SK-N-SH (cell line): ENCODE data around the gene TMEM164. TPM values are rescaled to one million over a fixed set of nuclear protein-coding genes. Genes with fewer than 3 reads are reported as not detected.

Source experiments
- CTCF ChIA-PET: fragments of 300-600, 350-600 bp; formaldehyde crosslinking; extraction: SDS; loops from one replicate; lab custom pipeline; 2021; lab: Yijun Ruan, JAX
- POLR2A ChIA-PET: fragments of 350-600 bp; sonication (Branson Sonifier 250); formaldehyde crosslinking; extraction: SDS; loops from one replicate; lab custom pipeline; 2020; ENCODE audit warnings: antibody characterized with exemption, inconsistent platforms; lab: Yijun Ruan, JAX
- DNase-seq: peaks from one replicate; pipeline ENCODE4 v3.0.0; 2012
- H2AFZ ChIP-seq: fragments of 200-600 bp; sonication (generic); 2 replicates; pipeline ENCODE4 v1.8.1; 2016; ENCODE audit warnings: antibody characterized with exemption, mild to moderate bottlenecking, low read depth
- H3F3A ChIP-seq: fragments of 200-600 bp; sonication (generic); replicated peaks from 2 replicates; pipeline ENCODE3; 2016; ENCODE audit warnings: antibody characterized with exemption, mild to moderate bottlenecking; ENCODE audit not compliant: insufficient read depth
- H3K27ac ChIP-seq, 2 experiments: fragments of 200-500 bp in 1 of 2; fragments of 200-600 bp in 1 of 2; sonication (Bioruptor generic) in 1 of 2; sonication (generic), shearing (Covaris generic) in 1 of 2; 2 replicates each; pipeline versions ENCODE4 v1.5.1 to v1.6.1; 2014 to 2016; ENCODE audit warnings: low read depth in 2 of 2, inconsistent platforms in 1 of 2, low read length in 1 of 2, mild to moderate bottlenecking in 1 of 2, mixed read lengths in 1 of 2
- H3K27me3 ChIP-seq: fragments of 200-600 bp; sonication (generic), shearing (Covaris generic); 2 replicates; pipeline ENCODE4 v1.6.1; 2016; ENCODE audit warnings: mixed run types; ENCODE audit not compliant: insufficient read depth
- H3K36me3 ChIP-seq, 2 experiments: fragments of 200-500 bp in 1 of 2; fragments of 200-600 bp in 1 of 2; sonication (Bioruptor generic) in 1 of 2; sonication (generic) in 1 of 2; replicated peaks in 1 of 2; 2 replicates each; pipeline versions ENCODE3 to v1.5.1; 2014 to 2016; ENCODE audit warnings: low read length in 1 of 2, mild to moderate bottlenecking in 1 of 2; ENCODE audit not compliant: insufficient read depth in 2 of 2, control insufficient read depth in 1 of 2
- H3K4me1 ChIP-seq, 2 experiments: fragments of 200-500 bp in 1 of 2; fragments of 200-600 bp in 1 of 2; sonication (Bioruptor generic) in 1 of 2; sonication (generic), shearing (Covaris generic) in 1 of 2; 2 replicates each; pipeline versions ENCODE4 v1.5.1 to v1.6.1; 2014 to 2016; ENCODE audit warnings: low read depth in 1 of 2, low read length in 1 of 2, mixed run types in 1 of 2; ENCODE audit not compliant: insufficient read depth in 2 of 2, control insufficient read depth in 1 of 2
- H3K4me2 ChIP-seq: fragments of 200-600 bp; sonication (generic), shearing (Covaris generic); 2 replicates; pipeline ENCODE4 v1.6.1; 2017; ENCODE audit warnings: mixed run types
- H3K4me3 ChIP-seq, 2 experiments: fragments of 200-500 bp in 1 of 2; fragments of 200-600 bp in 1 of 2; sonication (Bioruptor generic) in 1 of 2; sonication (generic), shearing (Covaris generic) in 1 of 2; 2 replicates each; pipeline versions ENCODE4 v1.5.1 to v1.8.1; 2014 to 2016; ENCODE audit warnings: low read depth in 2 of 2, inconsistent platforms in 1 of 2, low read length in 1 of 2, mild to moderate bottlenecking in 1 of 2, mixed read lengths in 1 of 2, moderate library complexity in 1 of 2
- H3K79me2 ChIP-seq: fragments of 200-600 bp; sonication (generic); 2 replicates; pipeline ENCODE4 v1.8.1; 2017; ENCODE audit warnings: mild to moderate bottlenecking; ENCODE audit not compliant: insufficient read depth
- H3K9ac ChIP-seq: fragments of 200-600 bp; sonication (generic); 2 replicates; pipeline ENCODE4 v1.6.1; 2017; ENCODE audit warnings: mixed run types
- H3K9me2 ChIP-seq: fragments of 200-600 bp; sonication (generic); 2 replicates; pipeline ENCODE4 v1.6.1; 2017; ENCODE audit warnings: mixed run types
- H3K9me3 ChIP-seq: fragments of 200-600 bp; sonication (generic); 2 replicates; pipeline ENCODE4 v1.6.1; 2017; ENCODE audit warnings: mixed run types, mild to moderate bottlenecking, moderate library complexity
- H4K20me1 ChIP-seq: fragments of 200-600 bp; sonication (generic); 2 replicates; pipeline ENCODE4 v1.6.1; 2017; ENCODE audit warnings: mild to moderate bottlenecking, mixed run types; ENCODE audit not compliant: insufficient read depth
- EP300 ChIP-seq, 2 experiments: IDR thresholded peaks; 2 replicates each; pipeline versions ENCODE4 v1.4.0 to v1.6.1; 2012; ENCODE audit warnings: borderline replicate concordance in 1 of 2, low read depth in 1 of 2, low read length in 1 of 2
- FOSL2 ChIP-seq: IDR thresholded peaks from 2 replicates; pipeline ENCODE4 v1.4.0; 2012; ENCODE audit warnings: low read depth, mild to moderate bottlenecking, moderate library complexity, borderline replicate concordance
- GABPA ChIP-seq: IDR thresholded peaks from 2 replicates; pipeline ENCODE4 v1.4.0; 2012; ENCODE audit warnings: low read depth, mild to moderate bottlenecking
- IRF3 ChIP-seq: fragments of 150-350 bp; IDR thresholded peaks from 2 replicates; pipeline ENCODE4 v1.6.1; 2016; ENCODE audit warnings: mild to moderate bottlenecking, low read depth, low read length
- JUND ChIP-seq: IDR thresholded peaks from 2 replicates; pipeline ENCODE4 v1.4.0; 2012
- MXI1 ChIP-seq: IDR thresholded peaks from 2 replicates; pipeline ENCODE4 v1.6.1; 2012; ENCODE audit warnings: mild to moderate bottlenecking, low read depth, low read length, improper control_type of control experiment
- NRF1 ChIP-seq: IDR thresholded peaks from 2 replicates; pipeline ENCODE4 v1.6.1; 2012; ENCODE audit warnings: low read depth, mild to moderate bottlenecking, low read length
- RAD21 ChIP-seq: IDR thresholded peaks from 2 replicates; pipeline ENCODE4 v1.6.1; 2012; ENCODE audit warnings: mild to moderate bottlenecking, low read length
- RCOR1 ChIP-seq: fragments of 150-350 bp; IDR thresholded peaks from 2 replicates; pipeline ENCODE4 v1.6.1; 2017; ENCODE audit warnings: antibody characterized with exemption, low read length
- REST ChIP-seq: IDR thresholded peaks from 2 replicates; pipeline ENCODE4 v1.6.1; 2012; ENCODE audit warnings: mild to moderate bottlenecking, low read depth, low read length, moderate library complexity
- RFX5 ChIP-seq: IDR thresholded peaks from 2 replicates; pipeline ENCODE4 v1.6.1; 2012; ENCODE audit warnings: mild to moderate bottlenecking, improper control_type of control experiment, low read length
- SIN3A ChIP-seq: IDR thresholded peaks from 2 replicates; pipeline ENCODE4 v1.6.1; 2012; ENCODE audit warnings: low read depth, mild to moderate bottlenecking, low read length, moderate library complexity, borderline replicate concordance
- TEAD4 ChIP-seq: IDR thresholded peaks from 2 replicates; pipeline ENCODE4 v1.4.0; 2012; ENCODE audit warnings: mild to moderate bottlenecking, borderline replicate concordance; ENCODE audit not compliant: insufficient read depth
- WGBS: methylation state at CpG from one replicate; pipeline ENCODE4 v1.1.6; 2017; ENCODE audit warnings: low lambda C conversion rate; 5-methylcytosine and 5-hydroxymethylcytosine counted together
- polyA plus RNA-seq, 3 experiments: library from polyadenylated mRNA; depleted of rRNA; stranded (reverse); fragments of >200 nt; gene quantifications; 2 replicates each; pipeline ENCODE4 v1.2.3, GENCODE V29; 2012
- TF ChIP-seq, protein P1 (sequence below): fragments of 200-600 bp; sonication (generic); IDR thresholded peaks from 2 replicates; pipeline ENCODE4 v1.6.1; 2017; ENCODE audit warnings: antibody characterized with exemption, mild to moderate bottlenecking, moderate library complexity

Gene TMEM164
- polyA plus RNA-seq, 1 of the 3 experiments (the other 2 are of a cell fraction) = 11.9 TPM

GRCh38 chrX:110181459-110182137, 178.7 kb downstream of the TMEM164 start:
- POLR2A ChIA-PET = no interaction called here
- no peak for DNase-seq
- TF ChIP-seq FOSL2 (no peak), MXI1 (no peak)
- no peaks in the 10 kb centered on the region for H4K20me1 ChIP-seq
- H3K27me3 ChIP-seq = no peaks in the 10 kb centered on the region
- no peak overlapping the region for H3K9ac ChIP-seq
- H3K36me3 ChIP-seq = no peaks in the 10 kb centered on the region
- WGBS = 52% methylated on average over 2 of the region's 2 CpGs
- H2AFZ ChIP-seq = no peak overlapping the region
- CTCF ChIA-PET = interaction anchor here (1.2 to 1.9 kb wide), 2 partner anchors 35 to 226 kb away, joined by 4 to 6 read pairs; no protein-coding TSS in a partner anchor
- H3K9me2 ChIP-seq = no peaks in the 10 kb centered on the region
- H3K27ac ChIP-seq = peak overlapping the region in 1 of 2 experiments; percentile 59; a peak in 1 of 4 replicates
- H3K4me3 ChIP-seq = no peak overlapping the region
- no peaks in the 10 kb centered on the region for H3K9me3 ChIP-seq
- no peaks in the 10 kb centered on the region; a peak in 1 of 4 replicates for H3K4me1 ChIP-seq
- H3F3A ChIP-seq = no peaks in the 10 kb centered on the region
- no peaks in the 10 kb centered on the region for H3K79me2 ChIP-seq
- no peak overlapping the region for H3K4me2 ChIP-seq

GRCh38 chrX:110182362-110182761, 179.4 kb downstream of the TMEM164 start:
- Histone ChIP-seq H3K4me3 (no peak overlapping the region), H3F3A (no peaks in the 10 kb centered on the region), H3K27ac (no peak overlapping the region), H3K4me2 (no peak overlapping the region), H3K79me2 (no peaks in the 10 kb centered on the region), H4K20me1 (no peaks in the 10 kb centered on the region), H3K36me3 (no peaks in the 10 kb centered on the region), H3K9me3 (no peaks in the 10 kb centered on the region), H3K4me1 (no peaks in the 10 kb centered on the region; a peak in 1 of 4 replicates), H3K27me3 (no peaks in the 10 kb centered on the region), H3K9me2 (no peaks in the 10 kb centered on the region), H2AFZ (no peak overlapping the region), H3K9ac (no peak overlapping the region)
- WGBS = 71% methylated on average over 1 of the region's 1 CpG
- CTCF ChIA-PET = no interaction called here
- TF ChIP-seq RAD21 (no peak), MXI1 (no peak), TEAD4 (no peak)
- DNase-seq = no peak
- POLR2A ChIA-PET = no interaction called here

- Histone ChIP-seq H3K9ac (no peak overlapping the region), H3K27ac (no peak overlapping the region), H4K20me1 (no peaks in the 10 kb centered on the region), H3K27me3 (no peaks in the 10 kb centered on the region), H3K4me1 (no peaks in the 10 kb centered on the region; a peak in 1 of 4 replicates), H3K4me3 (no peak overlapping the region), H3K79me2 (no peaks in the 10 kb centered on the region), H3F3A (no peaks in the 10 kb centered on the region), H2AFZ (no peak overlapping the region), H3K4me2 (no peak overlapping the region), H3K9me3 (no peaks in the 10 kb centered on the region), H3K36me3 (no peaks in the 10 kb centered on the region), H3K9me2 (no peaks in the 10 kb centered on the region)
- POLR2A ChIA-PET = no interaction called here
- CTCF ChIA-PET = interaction anchor here (0.6 kb wide), 1 partner anchor 18 kb away, joined by 3 read pairs; no protein-coding TSS in a partner anchor
- DNase-seq = no peak
- 52% methylated on average over 4 of the region's 6 CpGs for WGBS
- TF ChIP-seq NRF1 = no peak
- TF ChIP-seq, protein P1, sequence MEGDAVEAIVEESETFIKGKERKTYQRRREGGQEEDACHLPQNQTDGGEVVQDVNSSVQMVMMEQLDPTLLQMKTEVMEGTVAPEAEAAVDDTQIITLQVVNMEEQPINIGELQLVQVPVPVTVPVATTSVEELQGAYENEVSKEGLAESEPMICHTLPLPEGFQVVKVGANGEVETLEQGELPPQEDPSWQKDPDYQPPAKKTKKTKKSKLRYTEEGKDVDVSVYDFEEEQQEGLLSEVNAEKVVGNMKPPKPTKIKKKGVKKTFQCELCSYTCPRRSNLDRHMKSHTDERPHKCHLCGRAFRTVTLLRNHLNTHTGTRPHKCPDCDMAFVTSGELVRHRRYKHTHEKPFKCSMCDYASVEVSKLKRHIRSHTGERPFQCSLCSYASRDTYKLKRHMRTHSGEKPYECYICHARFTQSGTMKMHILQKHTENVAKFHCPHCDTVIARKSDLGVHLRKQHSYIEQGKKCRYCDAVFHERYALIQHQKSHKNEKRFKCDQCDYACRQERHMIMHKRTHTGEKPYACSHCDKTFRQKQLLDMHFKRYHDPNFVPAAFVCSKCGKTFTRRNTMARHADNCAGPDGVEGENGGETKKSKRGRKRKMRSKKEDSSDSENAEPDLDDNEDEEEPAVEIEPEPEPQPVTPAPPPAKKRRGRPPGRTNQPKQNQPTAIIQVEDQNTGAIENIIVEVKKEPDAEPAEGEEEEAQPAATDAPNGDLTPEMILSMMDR = no peak
- no peak for TF ChIP-seq IRF3
- TF ChIP-seq EP300 (IDR thresholded peaks at IDR 0.05; ENCODE audit: borderline replicate concordance in 1 of 2, low read depth in 1 of 2, low read length in 1 of 2) = no peak
- TF ChIP-seq SIN3A = no peak
- no peak for TF ChIP-seq GABPA
- TF ChIP-seq RFX5 = no peak
- TF ChIP-seq JUND = no peak
- TF ChIP-seq RCOR1 = no peak
- no peak for TF ChIP-seq TEAD4
- no peak for TF ChIP-seq REST
These were observed 180.0 kb downstream of the TMEM164 start for GRCh38 chrX:110182865-110183264.
